Measurements from ENCODE around the gene GCG. TPM values are rescaled to one million over a fixed set of nuclear protein-coding genes. Genes with fewer than 3 reads are reported as not detected.

Gene GCG
- total RNA-seq, result not detected

DNA sequence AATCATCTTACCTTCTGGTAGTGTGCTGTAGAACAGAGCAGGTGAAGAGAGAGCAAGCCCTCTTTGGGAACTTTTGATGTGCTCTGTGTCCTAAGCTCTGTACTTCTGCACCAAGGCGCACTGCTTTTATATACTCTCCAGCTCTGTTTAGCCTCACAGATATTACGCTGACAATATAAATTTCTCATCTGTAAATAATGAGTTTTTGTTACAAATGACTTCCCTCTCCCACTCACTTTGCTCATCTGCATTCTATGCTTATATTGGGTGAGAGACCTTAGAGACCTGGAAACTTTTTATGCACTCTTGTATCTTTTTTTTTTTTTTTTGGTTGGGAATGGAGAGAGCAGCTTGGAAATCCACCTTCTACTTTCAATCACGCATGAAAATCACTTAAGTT is at the start of gene GCG:
Gene GCG (minus strand): TSS at position 101 of the 400 bp plus-strand sequence. CDS start 3,069 bp downstream, outside the sequence.
- TF ChIP-seq POLR2A (IDR thresholded peaks at IDR 0.05), result no peak
- TF ChIP-seq, protein P1, sequence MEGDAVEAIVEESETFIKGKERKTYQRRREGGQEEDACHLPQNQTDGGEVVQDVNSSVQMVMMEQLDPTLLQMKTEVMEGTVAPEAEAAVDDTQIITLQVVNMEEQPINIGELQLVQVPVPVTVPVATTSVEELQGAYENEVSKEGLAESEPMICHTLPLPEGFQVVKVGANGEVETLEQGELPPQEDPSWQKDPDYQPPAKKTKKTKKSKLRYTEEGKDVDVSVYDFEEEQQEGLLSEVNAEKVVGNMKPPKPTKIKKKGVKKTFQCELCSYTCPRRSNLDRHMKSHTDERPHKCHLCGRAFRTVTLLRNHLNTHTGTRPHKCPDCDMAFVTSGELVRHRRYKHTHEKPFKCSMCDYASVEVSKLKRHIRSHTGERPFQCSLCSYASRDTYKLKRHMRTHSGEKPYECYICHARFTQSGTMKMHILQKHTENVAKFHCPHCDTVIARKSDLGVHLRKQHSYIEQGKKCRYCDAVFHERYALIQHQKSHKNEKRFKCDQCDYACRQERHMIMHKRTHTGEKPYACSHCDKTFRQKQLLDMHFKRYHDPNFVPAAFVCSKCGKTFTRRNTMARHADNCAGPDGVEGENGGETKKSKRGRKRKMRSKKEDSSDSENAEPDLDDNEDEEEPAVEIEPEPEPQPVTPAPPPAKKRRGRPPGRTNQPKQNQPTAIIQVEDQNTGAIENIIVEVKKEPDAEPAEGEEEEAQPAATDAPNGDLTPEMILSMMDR (IDR thresholded peaks at IDR 0.05), result no peak
- DNase-seq (ENCODE audit: low spot score in 2 of 2), result no peak
- intact Hi-C loops (cut with DNase I; ENCODE audit: low total_unique reads), result no loop called here
- no peak within 1 kb of the TSS for H3K4me3 ChIP-seq (ENCODE audit: low read depth, poor library complexity, severe bottlenecking)
- 93 to 97% methylated on average over 3 of the region's 3 CpGs for WGBS, 2 donors

DNA sequence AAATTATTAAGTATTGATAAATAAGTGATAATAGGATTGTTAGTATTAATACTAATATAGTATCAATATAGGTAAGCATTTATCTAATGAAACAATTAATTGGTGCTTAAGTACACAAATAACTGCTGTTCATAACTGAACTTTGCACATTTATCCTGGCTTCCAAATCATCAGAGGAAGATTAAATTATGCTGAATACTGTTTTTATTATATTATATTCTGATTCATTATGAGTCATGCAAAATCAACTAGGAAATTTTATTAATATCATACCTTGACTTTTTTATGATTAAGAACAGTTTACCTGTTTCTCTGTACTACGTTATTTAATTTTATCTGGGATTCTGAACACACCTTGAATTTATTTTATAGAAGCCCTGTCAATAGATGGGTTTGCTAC is 48.6 kb upstream of the GCG start:
- intact Hi-C loops (cut with DNase I; ENCODE audit: low total_unique reads), result no loop called here
- WGBS, 2 donors, result 84% methylated on average over 1 of the region's 1 CpG
- no peak overlapping the region for H3K4me3 ChIP-seq (ENCODE audit: low read depth, poor library complexity, severe bottlenecking)
- TF ChIP-seq, protein P1 (IDR thresholded peaks at IDR 0.05), result no peak
- TF ChIP-seq POLR2A (IDR thresholded peaks at IDR 0.05), result no peak
- DNase-seq (ENCODE audit: low spot score in 2 of 2), result no peak

DNA sequence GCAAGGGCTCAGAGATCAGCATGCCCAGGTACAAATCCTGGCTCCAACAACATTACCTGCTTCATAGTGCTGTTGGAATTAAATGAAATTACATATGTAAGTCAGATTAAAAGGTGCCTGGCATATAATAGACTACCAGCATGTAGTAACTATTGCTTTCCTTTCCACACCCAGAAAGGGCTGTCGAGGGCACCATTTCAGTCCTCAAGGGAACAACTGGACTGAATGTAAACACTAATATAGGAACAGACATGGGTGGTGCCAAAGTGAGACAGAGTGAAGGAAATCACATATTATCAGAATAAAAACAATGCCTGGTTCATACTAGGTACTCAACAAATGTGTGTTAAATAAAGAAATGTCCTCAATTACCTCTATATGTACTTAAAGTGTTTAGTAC is 47.9 kb upstream of the GCG start:
- TF ChIP-seq, protein P1 (IDR thresholded peaks at IDR 0.05), result no peak
- no peak for TF ChIP-seq POLR2A (IDR thresholded peaks at IDR 0.05)
- no peak for DNase-seq (ENCODE audit: low spot score in 2 of 2)
- WGBS, 2 donors, result 80 to 90% methylated on average over 1 of the region's 1 CpG
- H3K4me3 ChIP-seq (ENCODE audit: low read depth, poor library complexity, severe bottlenecking), result no peak overlapping the region
- intact Hi-C loops (cut with DNase I; ENCODE audit: low total_unique reads), result no loop called here

DNA sequence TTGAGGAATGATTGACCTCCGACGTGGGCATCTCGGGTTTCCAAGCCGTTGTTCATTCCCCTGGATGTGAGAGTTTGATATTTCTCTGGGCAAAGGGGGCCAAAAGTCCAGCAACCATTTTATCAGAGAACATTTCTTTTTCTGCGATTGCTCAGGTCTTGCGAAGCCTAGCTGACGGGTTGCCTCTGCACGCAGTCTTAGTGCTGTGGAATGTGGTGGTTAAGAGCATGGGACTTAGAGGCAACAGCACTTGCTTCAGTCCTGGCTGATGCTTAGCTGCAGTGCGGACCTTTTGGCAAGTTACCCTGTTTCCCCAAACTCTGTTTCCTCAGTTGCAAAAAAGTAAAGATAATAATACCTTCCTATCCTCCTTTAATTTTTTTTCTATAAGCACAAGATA is 46.2 kb upstream of the GCG start:
- no peak for DNase-seq (ENCODE audit: low spot score in 2 of 2)
- no peak overlapping the region for H3K4me3 ChIP-seq (ENCODE audit: low read depth, poor library complexity, severe bottlenecking)
- TF ChIP-seq POLR2A (IDR thresholded peaks at IDR 0.05), result no peak
- TF ChIP-seq, protein P1 (IDR thresholded peaks at IDR 0.05), result no peak
- 88 to 91% methylated on average over 9 of the region's 9 CpGs for WGBS, 2 donors
- intact Hi-C loops (cut with DNase I; ENCODE audit: low total_unique reads), result no loop called here

DNA sequence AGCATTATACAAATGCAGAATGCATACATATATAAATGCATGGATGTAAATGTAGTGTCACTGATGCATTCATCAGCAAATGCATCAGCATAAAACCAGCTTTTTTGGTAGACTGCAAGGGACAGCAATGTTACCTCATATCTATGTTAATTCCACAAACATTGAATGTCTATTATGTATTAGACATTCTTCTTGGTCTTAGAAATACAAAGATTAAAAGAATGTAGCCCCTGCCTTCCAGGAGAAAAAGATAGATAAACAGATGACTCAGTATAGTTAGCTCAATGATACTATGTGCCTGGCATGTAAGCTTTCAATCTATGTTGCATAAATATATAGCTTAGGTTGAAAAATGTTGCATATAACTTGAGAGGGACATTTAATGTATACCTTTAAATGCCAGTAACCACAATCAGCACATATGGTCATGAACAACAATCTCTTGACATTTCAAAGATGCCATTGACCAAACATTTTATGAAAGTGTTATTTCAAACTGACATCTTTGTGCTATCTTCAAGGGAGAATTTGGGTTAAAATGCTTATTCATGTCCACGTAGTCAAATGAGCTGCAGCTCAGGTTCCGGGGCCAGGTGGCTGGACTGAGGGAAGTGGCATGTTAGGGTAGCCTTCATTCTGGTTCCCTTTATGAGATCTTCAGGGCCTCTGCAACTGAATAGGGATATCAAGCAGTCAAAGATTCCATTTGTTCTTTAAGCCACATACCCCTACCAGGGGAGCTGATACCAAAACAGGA is 45.2 kb upstream of the GCG start:
- no peak for DNase-seq (ENCODE audit: low spot score in 2 of 2)
- intact Hi-C loops (cut with DNase I; ENCODE audit: low total_unique reads), result no loop called here
- 84 to 86% methylated on average over 2 of the region's 2 CpGs for WGBS, 2 donors
- H3K4me3 ChIP-seq (ENCODE audit: low read depth, poor library complexity, severe bottlenecking), result no peak overlapping the region
- TF ChIP-seq POLR2A (IDR thresholded peaks at IDR 0.05), result no peak
- TF ChIP-seq, protein P1 (IDR thresholded peaks at IDR 0.05), result no peak

DNA sequence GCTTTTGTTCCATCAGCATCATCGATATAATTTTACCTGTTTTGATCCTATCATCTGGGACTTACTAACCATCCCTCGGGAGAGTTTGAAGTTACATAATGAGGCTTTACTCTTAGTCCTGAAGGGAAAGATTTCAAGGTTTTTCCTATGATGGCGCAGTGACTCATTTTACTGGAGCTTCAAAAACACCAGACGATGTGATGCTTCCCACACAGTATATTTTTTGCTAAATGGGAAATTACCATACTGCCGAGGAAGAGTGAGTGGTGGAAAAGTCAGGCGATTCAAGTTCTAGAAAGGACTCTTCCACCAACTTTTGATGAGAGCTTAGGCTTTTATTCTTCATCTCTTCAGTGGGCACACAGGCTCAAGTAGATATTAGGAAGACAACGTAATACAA is 44.6 kb upstream of the GCG start:
- intact Hi-C loops (cut with DNase I; ENCODE audit: low total_unique reads), result no loop called here
- WGBS, 2 donors, result 91 to 93% methylated on average over 7 of the region's 7 CpGs
- no peak for DNase-seq (ENCODE audit: low spot score in 2 of 2)
- TF ChIP-seq POLR2A (IDR thresholded peaks at IDR 0.05), result no peak
- TF ChIP-seq, protein P1 (IDR thresholded peaks at IDR 0.05), result no peak
- H3K4me3 ChIP-seq (ENCODE audit: low read depth, poor library complexity, severe bottlenecking), result no peak overlapping the region

All from lower leg skin (tissue), 4 donors.